HEK293 (cell line): Measurements from ENCODE around the gene CRYZL1.

ENCODE experiments used
- BCL11A ChIP-seq: fragments of 450-650 bp; formaldehyde crosslinking; IDR thresholded peaks from 2 replicates; pipeline ENCODE4 v1.5.1; 2016; ENCODE audit warnings: low read depth, missing biosample characterization, missing genetic modification characterization
- GLI4 ChIP-seq: fragments of 450-650 bp; formaldehyde crosslinking; IDR thresholded peaks from 2 replicates; pipeline ENCODE4 v1.5.1; 2016; ENCODE audit warnings: missing biosample characterization, missing genetic modification characterization
- MEIS1 ChIP-seq: sonication (generic); formaldehyde crosslinking; IDR thresholded peaks from 2 replicates; pipeline ENCODE4 v1.8.1; 2022; ENCODE audit warnings: missing genetic modification reagents, mild to moderate bottlenecking, borderline replicate concordance
- WT1 ChIP-seq: fragments of 450-650 bp; formaldehyde crosslinking; IDR thresholded peaks from 2 replicates; pipeline ENCODE4 v1.5.1; 2016; ENCODE audit warnings: missing biosample characterization, missing genetic modification characterization
- ZBTB17 ChIP-seq: fragments of 450-650 bp; formaldehyde crosslinking; IDR thresholded peaks from 2 replicates; pipeline ENCODE4 v1.5.1; 2016; ENCODE audit warnings: missing biosample characterization, missing genetic modification characterization
- ZNF433 ChIP-seq: fragments of 450-650 bp; formaldehyde crosslinking; IDR thresholded peaks from 2 replicates; pipeline ENCODE4 v1.5.1; 2016; ENCODE audit warnings: missing biosample characterization, missing genetic modification characterization, low read depth
- ZNF560 ChIP-seq: fragments of 450-650 bp; formaldehyde crosslinking; IDR thresholded peaks from 2 replicates; pipeline ENCODE4 v1.5.1; 2017; ENCODE audit warnings: missing biosample characterization, missing genetic modification characterization, borderline replicate concordance
- TF ChIP-seq, protein P1 (sequence below): fragments of 450-650 bp; formaldehyde crosslinking; IDR thresholded peaks from 2 replicates; pipeline ENCODE4 v1.5.1; 2016; ENCODE audit warnings: missing biosample characterization, missing genetic modification characterization

DNA sequence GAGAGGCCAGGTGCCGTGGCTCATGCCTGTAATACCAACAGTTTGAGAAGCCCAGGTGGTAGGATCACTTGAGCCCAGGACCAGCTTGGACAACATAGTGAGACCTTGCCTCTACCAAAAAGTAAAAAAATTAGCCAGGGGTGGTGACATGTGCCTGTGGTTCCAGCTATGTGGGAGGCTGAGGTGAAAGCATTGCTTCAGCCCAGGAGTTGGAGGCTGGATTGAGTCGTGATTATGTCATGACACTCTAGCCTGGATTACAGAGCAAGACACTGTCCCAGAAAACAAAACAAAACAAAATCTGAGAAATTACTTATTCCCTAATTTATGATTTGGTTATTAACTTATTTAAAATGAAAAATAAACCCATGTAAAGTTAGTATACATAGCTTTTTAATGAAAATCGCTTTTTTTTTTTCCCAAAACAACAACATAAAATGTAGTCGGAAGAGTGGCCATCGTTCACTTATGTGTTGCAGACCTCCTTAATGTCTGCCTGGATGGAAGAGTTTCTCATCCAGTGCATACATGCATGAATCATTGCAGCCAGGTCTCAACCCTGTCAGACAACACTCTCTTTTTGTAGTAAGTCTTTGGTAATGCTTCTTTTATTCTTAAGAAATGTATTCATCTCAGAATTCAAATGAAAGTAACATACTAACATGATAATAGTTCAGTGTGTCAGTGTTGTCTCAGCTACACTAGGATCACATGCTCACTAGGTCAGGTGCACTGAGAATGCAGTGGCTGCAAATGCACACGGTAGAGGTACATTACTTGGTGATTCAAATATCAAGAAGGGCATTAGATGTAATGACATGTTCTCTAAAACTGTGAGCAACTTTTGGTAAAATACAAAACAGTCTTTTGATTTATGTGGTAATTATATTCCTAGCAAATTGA, 28.8 kb upstream of the CRYZL1 start:
- TF ChIP-seq MEIS1 (CRISPR knock-in tag), result no peak
- TF ChIP-seq GLI4, result no peak
- TF ChIP-seq, protein P1, sequence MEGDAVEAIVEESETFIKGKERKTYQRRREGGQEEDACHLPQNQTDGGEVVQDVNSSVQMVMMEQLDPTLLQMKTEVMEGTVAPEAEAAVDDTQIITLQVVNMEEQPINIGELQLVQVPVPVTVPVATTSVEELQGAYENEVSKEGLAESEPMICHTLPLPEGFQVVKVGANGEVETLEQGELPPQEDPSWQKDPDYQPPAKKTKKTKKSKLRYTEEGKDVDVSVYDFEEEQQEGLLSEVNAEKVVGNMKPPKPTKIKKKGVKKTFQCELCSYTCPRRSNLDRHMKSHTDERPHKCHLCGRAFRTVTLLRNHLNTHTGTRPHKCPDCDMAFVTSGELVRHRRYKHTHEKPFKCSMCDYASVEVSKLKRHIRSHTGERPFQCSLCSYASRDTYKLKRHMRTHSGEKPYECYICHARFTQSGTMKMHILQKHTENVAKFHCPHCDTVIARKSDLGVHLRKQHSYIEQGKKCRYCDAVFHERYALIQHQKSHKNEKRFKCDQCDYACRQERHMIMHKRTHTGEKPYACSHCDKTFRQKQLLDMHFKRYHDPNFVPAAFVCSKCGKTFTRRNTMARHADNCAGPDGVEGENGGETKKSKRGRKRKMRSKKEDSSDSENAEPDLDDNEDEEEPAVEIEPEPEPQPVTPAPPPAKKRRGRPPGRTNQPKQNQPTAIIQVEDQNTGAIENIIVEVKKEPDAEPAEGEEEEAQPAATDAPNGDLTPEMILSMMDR (tag by site-specific recombination), result no peak
- peak; percentile 42; the same call in 1 of the 2 replicates for TF ChIP-seq ZBTB17 (tag by site-specific recombination)
- no peak for TF ChIP-seq ZNF560 (tag by site-specific recombination)
- no peak for TF ChIP-seq BCL11A (tag by site-specific recombination)
- TF ChIP-seq ZNF433, result no peak
- TF ChIP-seq WT1 (tag by site-specific recombination), result no peak
